Psoas muscle (tissue), 8 donors: Measurements from ENCODE around the gene COQ8B. TPM values are rescaled to one million over a fixed set of nuclear protein-coding genes. Genes with fewer than 3 reads are reported as not detected.
A peak's percentile ranks its signal among the peaks of the same experiment; 100 is the strongest.

Experiments used
- ATAC-seq, 4 donors: fragments of 200-7000 bp; cut with Tn5 transposase; one replicate each; pipeline ENCODE4 v1.9.1; 2020; ENCODE audit warnings: moderate library complexity in 3 of 4, mild to moderate bottlenecking in 2 of 4
- DNase-seq, 2 donors: peaks; one replicate each; pipeline ENCODE4 v3.0.0-alpha.2; 2020
- H3K27ac ChIP-seq: fragments of 200-600 bp; one replicate; pipeline ENCODE4 v1.8.0; 2022
- H3K27me3 ChIP-seq, 3 donors: fragments of 200-600 bp in 1 of 3; one replicate each; pipeline versions ENCODE4 v1.6.1 to v1.8.0; 2013 to 2022; ENCODE audit warnings: low read length in 2 of 3, mild to moderate bottlenecking in 2 of 3, moderate library complexity in 1 of 3; ENCODE audit not compliant: insufficient read depth in 3 of 3
- H3K36me3 ChIP-seq, 2 donors: fragments of 200-600 bp in 1 of 2; one replicate each; pipeline versions ENCODE4 v1.6.1 to v1.8.0; 2013 to 2022; ENCODE audit warnings: low read depth in 1 of 2, mild to moderate bottlenecking in 1 of 2, moderate library complexity in 1 of 2; ENCODE audit not compliant: insufficient read depth in 1 of 2
- H3K4me1 ChIP-seq: fragments of 200-600 bp; one replicate; pipeline ENCODE4 v1.8.0; 2022
- H3K4me3 ChIP-seq: fragments of 200-600 bp; one replicate; pipeline ENCODE4 v1.8.0; 2022; ENCODE audit warnings: mild to moderate bottlenecking
- H3K9me3 ChIP-seq: fragments of 200-600 bp; one replicate; pipeline ENCODE4 v1.8.0; 2022
- WGBS, 3 donors: extraction: QIAGEN DNeasy Blood & Tissue Kit; methylation state at CpG; one replicate each; pipeline versions ENCODE4 v1.1.6 to v1.1.7; 2013; 5-methylcytosine and 5-hydroxymethylcytosine counted together
- intact Hi-C, 2 donors: fragments of 100-400 bp; cut with DNase I; formaldehyde crosslinking; loops; one replicate each; pipeline versions ENCODE4 v1.11.0 to v1.14.2; 2022
- polyA plus RNA-seq, 3 donors: library from polyadenylated mRNA; stranded (reverse); fragments of 200-250 nt; gene quantifications; one replicate each; pipeline ENCODE4 v1.2.3, GENCODE V29; 2013
- total RNA-seq, 4 donors: library from RNA; stranded (reverse); fragmentation: NEBNext Ultra II Directional in 2 of 4; extraction: Animal tissue kit (Norgen Biotek cat#: 25700) in 2 of 4; gene quantifications; one replicate each; pipeline versions ENCODE4 v1.2.1 to v1.2.4, GENCODE V29; 2021 to 2023
- TF ChIP-seq, protein P1 (sequence below): fragments of 200-600 bp; IDR thresholded peaks from one replicate; pipeline ENCODE4 v1.8.0; 2022; ENCODE audit warnings: antibody characterized with exemption
- donor health status: healthy with polysubstance abuse.
- donor health status: DM: no; HTN: no; CAD: no; lungs with moderate emphysema.
- donor health status: Bipolar disorder and iron deficiency.
- donor health status: healthy.
- donor health status: DM: yes; HTN: yes; CAD: no.
- donor health status: DM: no; HTN: no; CAD: no.
- donor health status: DM: no; HTN: no; CAD: no.
- donor health status: DM: yes; HTN: yes; CAD: no.

COQ8B gene
- total and polyA plus RNA-seq, 7 donors, result 6.8 to 43.1 (median 14.4) TPM

- no peaks in the 10 kb centered on the region for H3K27me3 ChIP-seq
- no peak overlapping the region for H3K4me3 ChIP-seq
- H3K4me1 ChIP-seq, result no peaks in the 10 kb centered on the region
- no peaks in the 10 kb centered on the region for H3K9me3 ChIP-seq
- H3K36me3 ChIP-seq, result peaks cover 0 to 59% of the 10 kb centered on the region in 2 donors
- DNase-seq (no peak), ATAC-seq (no peak)
- WGBS, 3 donors, result 95 to 97% (median 95%) methylated on average over 32 of the region's 32 CpGs
- H3K27ac ChIP-seq, result no peak overlapping the region
- intact Hi-C loops, result no loop called here
- TF ChIP-seq, protein P1, sequence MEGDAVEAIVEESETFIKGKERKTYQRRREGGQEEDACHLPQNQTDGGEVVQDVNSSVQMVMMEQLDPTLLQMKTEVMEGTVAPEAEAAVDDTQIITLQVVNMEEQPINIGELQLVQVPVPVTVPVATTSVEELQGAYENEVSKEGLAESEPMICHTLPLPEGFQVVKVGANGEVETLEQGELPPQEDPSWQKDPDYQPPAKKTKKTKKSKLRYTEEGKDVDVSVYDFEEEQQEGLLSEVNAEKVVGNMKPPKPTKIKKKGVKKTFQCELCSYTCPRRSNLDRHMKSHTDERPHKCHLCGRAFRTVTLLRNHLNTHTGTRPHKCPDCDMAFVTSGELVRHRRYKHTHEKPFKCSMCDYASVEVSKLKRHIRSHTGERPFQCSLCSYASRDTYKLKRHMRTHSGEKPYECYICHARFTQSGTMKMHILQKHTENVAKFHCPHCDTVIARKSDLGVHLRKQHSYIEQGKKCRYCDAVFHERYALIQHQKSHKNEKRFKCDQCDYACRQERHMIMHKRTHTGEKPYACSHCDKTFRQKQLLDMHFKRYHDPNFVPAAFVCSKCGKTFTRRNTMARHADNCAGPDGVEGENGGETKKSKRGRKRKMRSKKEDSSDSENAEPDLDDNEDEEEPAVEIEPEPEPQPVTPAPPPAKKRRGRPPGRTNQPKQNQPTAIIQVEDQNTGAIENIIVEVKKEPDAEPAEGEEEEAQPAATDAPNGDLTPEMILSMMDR, result no peak
Observed at GRCh38 chr19:40684280-40684679, 32.4 kb downstream of the COQ8B start.

DNA sequence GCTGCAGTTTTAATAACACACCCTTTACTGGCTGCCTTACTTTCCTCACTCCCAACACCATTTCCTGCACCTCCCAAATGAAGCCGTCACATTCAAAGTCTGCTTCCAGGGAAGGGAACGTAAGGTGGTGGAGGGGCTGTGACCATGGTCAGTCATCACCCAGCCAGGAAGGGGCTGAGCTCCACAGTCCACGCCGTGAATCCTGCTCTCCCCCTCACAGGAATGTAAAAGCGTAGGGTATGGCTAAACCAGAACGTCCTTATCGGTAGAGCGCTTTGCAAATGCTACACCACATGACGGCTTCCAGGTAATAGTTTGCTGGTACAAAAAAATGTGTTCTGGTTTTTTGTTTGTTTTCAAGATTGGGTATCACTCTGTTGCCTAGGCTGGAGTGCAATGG, 33.2 kb downstream of the COQ8B start:
- Histone ChIP-seq H3K27me3 (no peaks in the 10 kb centered on the region), H3K9me3 (no peaks in the 10 kb centered on the region), H3K27ac (no peak overlapping the region), H3K4me1 (no peaks in the 10 kb centered on the region), H3K4me3 (no peak overlapping the region), H3K36me3 (peaks cover 0 to 68% of the 10 kb centered on the region in 2 donors)
- TF ChIP-seq, protein P1, result no peak
- 89 to 93% (median 89%) methylated on average over 9 of the region's 9 CpGs for WGBS, 3 donors
- DNase-seq (no peak), ATAC-seq (no peak)
- intact Hi-C loops, result no loop called here

GRCh38 chr19:40682431-40682964, 34.2 kb downstream of the COQ8B start:
- Histone ChIP-seq H3K4me3 (no peak overlapping the region), H3K4me1 (no peaks in the 10 kb centered on the region), H3K27me3 (no peaks in the 10 kb centered on the region), H3K27ac (no peak overlapping the region), H3K9me3 (no peaks in the 10 kb centered on the region), H3K36me3 (peaks cover 0 to 77% of the 10 kb centered on the region in 2 donors)
- ATAC-seq (peak in 1 of 4 donors; percentile 19), DNase-seq (no peak)
- intact Hi-C loops, result no loop called here
- TF ChIP-seq, protein P1, result no peak
- WGBS, 3 donors, result 79 to 86% (median 82%) methylated on average over 17 to 18 of the region's 18 CpGs

- ATAC-seq, result no peak
- peaks cover 0 to 84% of the 10 kb centered on the region in 2 donors for H3K36me3 ChIP-seq
- H3K9me3 ChIP-seq, result no peaks in the 10 kb centered on the region
- 79 to 89% (median 81%) methylated on average over 4 of the region's 4 CpGs for WGBS, 3 donors
- H3K27me3 ChIP-seq, result no peaks in the 10 kb centered on the region
- H3K4me3 ChIP-seq, result no peak overlapping the region
- intact Hi-C loops, result no loop called here
- DNase-seq, result no peak
- no peaks in the 10 kb centered on the region for H3K4me1 ChIP-seq
- no peak overlapping the region for H3K27ac ChIP-seq
- TF ChIP-seq, protein P1, result no peak
Observed at GRCh38 chr19:40681039-40681438, 35.6 kb downstream of the COQ8B start.

GRCh38 chr19:40677156-40677555, 39.5 kb downstream of the COQ8B start:
- H3K36me3 ChIP-seq, result peaks cover 3 to 97% of the 10 kb centered on the region in 2 donors
- TF ChIP-seq, protein P1, result no peak
- intact Hi-C loops, result no loop called here
- H3K27ac ChIP-seq, result no peak overlapping the region
- DNase-seq (no peak), ATAC-seq (no peak)
- 95 to 96% (median 96%) methylated on average over 23 of the region's 23 CpGs for WGBS, 3 donors
- no peaks in the 10 kb centered on the region for H3K4me1 ChIP-seq
- no peaks in the 10 kb centered on the region for H3K27me3 ChIP-seq
- no peak overlapping the region for H3K4me3 ChIP-seq
- H3K9me3 ChIP-seq, result no peaks in the 10 kb centered on the region
